Measurements from ENCODE around the gene OSBPL10. TPM values are rescaled to one million over a fixed set of nuclear protein-coding genes. Genes with fewer than 3 reads are reported as not detected.

OSBPL10 gene
- total and polyA plus RNA-seq, 5 donors from 2014 or later, result 0.14 to 1.8 (median 0.21) TPM; not detected in 2

DNA sequence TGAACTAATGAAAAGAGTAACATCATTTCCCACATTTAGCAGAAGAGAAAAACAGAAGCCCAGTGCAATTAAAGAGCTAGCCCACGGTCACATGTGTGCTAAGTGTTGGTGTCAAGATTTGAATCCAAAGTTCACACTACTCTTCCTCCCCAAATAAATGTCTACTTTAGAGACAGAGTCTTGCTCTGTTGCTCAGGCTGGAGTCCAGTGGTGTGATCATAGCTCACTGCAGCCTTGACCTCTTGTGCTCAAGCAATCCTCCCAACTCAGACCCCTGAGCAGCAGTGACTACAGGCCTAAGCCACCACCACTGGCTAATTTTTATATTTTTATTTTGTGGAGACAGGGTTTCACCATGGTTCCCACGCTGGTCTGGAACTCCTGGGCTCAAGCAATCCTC lies 4.8 kb downstream of the OSBPL10 start:
- H3K27me3 ChIP-seq (ENCODE audit: control insufficient read depth, insufficient read depth, low read length), result peaks cover 21% of the 10 kb centered on the region
- Mint-ChIP-seq H3K9me3 (no peaks in the 10 kb centered on the region), H3K27me3 (peaks cover 19% of the 10 kb centered on the region), H3K4me3 (no peak overlapping the region), H3K27ac (no peak overlapping the region), H3K4me1 (peaks cover 4 to 11% (median 7%) of the 10 kb centered on the region in 4 donors), H3K36me3 (no peaks in the 10 kb centered on the region)
- H3K36me3 ChIP-seq (ENCODE audit: control insufficient read depth, insufficient read depth, low read length), result no peaks in the 10 kb centered on the region
- H3K9me3 ChIP-seq (ENCODE audit: control insufficient read depth in 2 of 2, low read length in 2 of 2), result no peaks in the 10 kb centered on the region
- no peak for DNase-seq
- ATAC-seq (ENCODE audit: low read depth in 2 of 2), result no peak
- H3K4me3 ChIP-seq (ENCODE audit: low read depth, low read length), result no peak overlapping the region
- peaks cover 17% of the 10 kb centered on the region for H3K4me1 ChIP-seq (ENCODE audit: control insufficient read depth, insufficient read depth, low read length, poor library complexity, severe bottlenecking)
- H3K27ac ChIP-seq (ENCODE audit: insufficient read depth, low read length, poor library complexity, severe bottlenecking), result no peak overlapping the region

DNA sequence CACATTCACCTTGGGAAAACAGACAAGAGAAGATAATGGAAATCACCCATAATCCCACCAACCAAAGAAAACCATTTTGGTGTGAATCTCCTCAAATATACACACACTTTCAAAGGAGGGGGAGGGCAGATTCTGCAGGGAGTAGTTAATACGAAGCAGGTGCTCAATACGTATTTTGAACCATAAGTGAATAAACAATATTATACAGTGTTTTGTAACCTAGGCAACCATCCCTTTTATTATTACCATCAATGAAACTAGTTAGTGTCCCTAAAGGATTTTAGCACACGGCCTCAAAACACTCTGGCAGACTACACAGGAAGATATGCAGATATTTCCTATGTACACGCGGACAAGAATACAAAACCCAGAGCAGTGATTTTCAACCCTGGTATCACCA lies 6.1 kb downstream of the OSBPL10 start:
- DNase-seq (no peak), ATAC-seq (ENCODE audit: low read depth in 2 of 2) (no peak)
- Histone ChIP-seq H3K4me1 (ENCODE audit: control insufficient read depth, insufficient read depth, low read length, poor library complexity, severe bottlenecking) (peaks cover 4% of the 10 kb centered on the region), H3K36me3 (ENCODE audit: control insufficient read depth, insufficient read depth, low read length) (no peaks in the 10 kb centered on the region), H3K9me3 (ENCODE audit: control insufficient read depth in 2 of 2, low read length in 2 of 2) (no peaks in the 10 kb centered on the region), H3K27ac (ENCODE audit: insufficient read depth, low read length, poor library complexity, severe bottlenecking) (no peak overlapping the region), H3K27me3 (ENCODE audit: control insufficient read depth, insufficient read depth, low read length) (peaks cover 21% of the 10 kb centered on the region), H3K4me3 (ENCODE audit: low read depth, low read length) (no peak overlapping the region)
- H3K27ac Mint-ChIP-seq, result no peak overlapping the region
- no peak overlapping the region for H3K4me3 Mint-ChIP-seq
- H3K36me3 Mint-ChIP-seq, result no peaks in the 10 kb centered on the region
- peaks cover 20% of the 10 kb centered on the region for H3K27me3 Mint-ChIP-seq
- no peaks in the 10 kb centered on the region for H3K9me3 Mint-ChIP-seq
- H3K4me1 Mint-ChIP-seq, result peaks cover 4 to 11% (median 6%) of the 10 kb centered on the region in 4 donors

DNA sequence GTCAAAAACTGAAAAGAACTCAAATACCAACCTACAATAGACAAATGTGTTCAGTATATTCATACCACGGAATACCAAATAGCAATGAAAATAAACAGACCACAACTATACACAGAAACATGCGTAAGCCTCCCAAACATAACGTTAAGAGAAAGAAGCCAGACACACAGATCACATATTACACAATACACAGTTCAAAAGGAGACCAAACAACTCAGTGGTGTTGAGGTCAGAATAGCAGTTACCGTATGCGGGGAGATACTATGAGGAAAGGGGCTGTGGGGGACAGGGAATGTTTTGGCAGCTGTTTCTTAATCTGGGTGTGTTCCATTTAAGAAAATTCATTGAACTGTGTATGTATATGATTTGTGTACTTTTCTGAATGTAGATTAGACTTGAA lies 6.6 kb downstream of the OSBPL10 start:
- Mint-ChIP-seq H3K9me3 (no peaks in the 10 kb centered on the region), H3K4me1 (peaks cover 2 to 8% (median 4%) of the 10 kb centered on the region in 4 donors), H3K27ac (no peak overlapping the region), H3K27me3 (peaks cover 17% of the 10 kb centered on the region), H3K36me3 (no peaks in the 10 kb centered on the region), H3K4me3 (no peak overlapping the region)
- Histone ChIP-seq H3K9me3 (ENCODE audit: control insufficient read depth in 2 of 2, low read length in 2 of 2) (no peaks in the 10 kb centered on the region), H3K4me1 (ENCODE audit: control insufficient read depth, insufficient read depth, low read length, poor library complexity, severe bottlenecking) (no peaks in the 10 kb centered on the region), H3K36me3 (ENCODE audit: control insufficient read depth, insufficient read depth, low read length) (no peaks in the 10 kb centered on the region), H3K27me3 (ENCODE audit: control insufficient read depth, insufficient read depth, low read length) (peaks cover 19% of the 10 kb centered on the region), H3K4me3 (ENCODE audit: low read depth, low read length) (no peak overlapping the region), H3K27ac (ENCODE audit: insufficient read depth, low read length, poor library complexity, severe bottlenecking) (no peak overlapping the region)
- no peak for ATAC-seq (ENCODE audit: low read depth in 2 of 2)
- no peak for DNase-seq

DNA sequence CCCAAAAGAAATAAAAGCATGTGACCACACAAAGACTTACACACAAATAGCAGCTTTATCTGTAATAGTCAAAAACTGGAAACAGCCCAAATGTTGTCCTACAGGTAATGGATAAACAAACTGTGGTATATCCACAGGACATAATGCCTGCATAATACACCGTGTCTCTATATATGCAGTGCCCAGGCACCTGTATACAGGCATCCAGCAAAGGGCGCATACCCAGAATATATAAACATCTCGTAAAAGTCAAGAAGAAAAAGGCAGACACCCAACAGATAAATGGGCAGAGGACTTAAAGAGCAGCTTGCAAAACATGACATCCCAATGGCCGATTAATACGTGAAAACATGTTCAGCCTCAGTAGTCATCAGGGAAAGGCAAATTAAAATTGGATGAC lies 7.2 kb downstream of the OSBPL10 start:
- Mint-ChIP-seq H3K4me3 (no peak overlapping the region), H3K36me3 (no peaks in the 10 kb centered on the region)

DNA sequence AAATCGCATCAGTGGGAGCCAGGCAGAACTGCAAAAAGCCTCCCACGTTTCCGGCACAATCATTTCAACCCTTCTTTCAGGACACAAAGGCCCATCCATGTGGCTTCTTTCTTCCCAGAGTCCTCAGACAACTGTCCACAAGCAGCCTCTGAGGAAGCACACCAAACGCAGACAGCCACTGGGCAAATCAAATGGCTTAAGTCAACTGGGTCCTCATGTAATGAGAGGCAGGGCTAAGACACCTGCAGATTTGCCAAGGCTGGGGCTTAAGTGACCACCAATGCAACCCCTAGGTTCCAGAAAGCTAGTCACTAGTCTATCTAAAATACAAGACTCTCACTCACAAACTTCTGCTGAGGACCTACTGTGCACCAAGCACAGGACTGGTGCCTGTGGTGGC lies 8.0 kb downstream of the OSBPL10 start:
- peaks cover 10% of the 10 kb centered on the region for H3K27me3 Mint-ChIP-seq
- H3K27ac Mint-ChIP-seq, result no peak overlapping the region
- no peaks in the 10 kb centered on the region for H3K36me3 Mint-ChIP-seq
- H3K4me3 ChIP-seq (ENCODE audit: low read depth, low read length), result no peak overlapping the region
- H3K4me1 ChIP-seq (ENCODE audit: control insufficient read depth, insufficient read depth, low read length, poor library complexity, severe bottlenecking), result no peaks in the 10 kb centered on the region
- H3K36me3 ChIP-seq (ENCODE audit: control insufficient read depth, insufficient read depth, low read length), result no peaks in the 10 kb centered on the region
- peaks cover 0 to 4% (median 0%) of the 10 kb centered on the region in 4 donors for H3K4me1 Mint-ChIP-seq
- no peaks in the 10 kb centered on the region for H3K9me3 ChIP-seq (ENCODE audit: control insufficient read depth in 2 of 2, low read length in 2 of 2)
- DNase-seq (no peak), ATAC-seq (ENCODE audit: low read depth in 2 of 2) (no peak)
- H3K9me3 Mint-ChIP-seq, result no peaks in the 10 kb centered on the region
- no peak overlapping the region for H3K27ac ChIP-seq (ENCODE audit: insufficient read depth, low read length, poor library complexity, severe bottlenecking)
- H3K4me3 Mint-ChIP-seq, result no peak overlapping the region
- H3K27me3 ChIP-seq (ENCODE audit: control insufficient read depth, insufficient read depth, low read length), result peaks cover 5% of the 10 kb centered on the region

More for the DNA sequence above, 7.2 kb downstream of the OSBPL10 start:
- no peak overlapping the region for H3K27ac ChIP-seq (ENCODE audit: insufficient read depth, low read length, poor library complexity, severe bottlenecking)
- Mint-ChIP-seq H3K4me1 (peaks cover 0 to 4% (median under 1%) of the 10 kb centered on the region in 4 donors), H3K9me3 (no peaks in the 10 kb centered on the region), H3K27ac (no peak overlapping the region), H3K27me3 (peaks cover 11% of the 10 kb centered on the region)
- H3K4me3 ChIP-seq (ENCODE audit: low read depth, low read length), result no peak overlapping the region
- no peaks in the 10 kb centered on the region for H3K36me3 ChIP-seq (ENCODE audit: control insufficient read depth, insufficient read depth, low read length)
- no peaks in the 10 kb centered on the region for H3K9me3 ChIP-seq (ENCODE audit: control insufficient read depth in 2 of 2, low read length in 2 of 2)
- DNase-seq, result no peak
- no peak for ATAC-seq (ENCODE audit: low read depth in 2 of 2)
- H3K27me3 ChIP-seq (ENCODE audit: control insufficient read depth, insufficient read depth, low read length), result peaks cover 13% of the 10 kb centered on the region
- no peaks in the 10 kb centered on the region for H3K4me1 ChIP-seq (ENCODE audit: control insufficient read depth, insufficient read depth, low read length, poor library complexity, severe bottlenecking)

DNA sequence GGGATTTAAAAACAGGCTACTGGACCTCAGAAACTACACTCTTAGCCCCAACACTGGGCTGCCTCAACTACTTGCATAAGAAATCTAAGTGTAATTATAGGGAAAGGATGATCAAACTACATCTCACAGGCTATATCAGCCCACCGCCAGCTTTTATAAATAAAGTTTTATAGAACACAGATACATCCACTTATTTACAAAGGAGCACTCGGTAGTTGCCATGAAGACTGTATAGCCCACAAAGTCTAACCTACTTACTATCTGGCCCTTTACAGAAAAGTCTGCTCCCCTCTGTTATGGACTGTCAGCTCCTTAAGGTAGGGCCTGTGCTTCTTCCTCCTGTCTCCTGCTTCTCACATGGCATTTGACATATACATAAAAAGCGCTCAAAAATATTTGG lies 9.5 kb downstream of the OSBPL10 start:
- H3K4me1 Mint-ChIP-seq, result no peaks in the 10 kb centered on the region
- no peak overlapping the region for H3K4me3 ChIP-seq (ENCODE audit: low read depth, low read length)
- H3K4me1 ChIP-seq (ENCODE audit: control insufficient read depth, insufficient read depth, low read length, poor library complexity, severe bottlenecking), result no peaks in the 10 kb centered on the region
- H3K9me3 ChIP-seq (ENCODE audit: control insufficient read depth in 2 of 2, low read length in 2 of 2), result no peaks in the 10 kb centered on the region
- peaks cover 4% of the 10 kb centered on the region for H3K27me3 Mint-ChIP-seq
- no peak overlapping the region for H3K27ac Mint-ChIP-seq
- no peaks in the 10 kb centered on the region for H3K27me3 ChIP-seq (ENCODE audit: control insufficient read depth, insufficient read depth, low read length)
- no peaks in the 10 kb centered on the region for H3K36me3 ChIP-seq (ENCODE audit: control insufficient read depth, insufficient read depth, low read length)
- no peaks in the 10 kb centered on the region for H3K9me3 Mint-ChIP-seq
- no peak overlapping the region for H3K27ac ChIP-seq (ENCODE audit: insufficient read depth, low read length, poor library complexity, severe bottlenecking)
- no peak overlapping the region for H3K4me3 Mint-ChIP-seq
- H3K36me3 Mint-ChIP-seq, result no peaks in the 10 kb centered on the region
- DNase-seq, result no peak
- ATAC-seq (ENCODE audit: low read depth in 2 of 2), result no peak

DNA sequence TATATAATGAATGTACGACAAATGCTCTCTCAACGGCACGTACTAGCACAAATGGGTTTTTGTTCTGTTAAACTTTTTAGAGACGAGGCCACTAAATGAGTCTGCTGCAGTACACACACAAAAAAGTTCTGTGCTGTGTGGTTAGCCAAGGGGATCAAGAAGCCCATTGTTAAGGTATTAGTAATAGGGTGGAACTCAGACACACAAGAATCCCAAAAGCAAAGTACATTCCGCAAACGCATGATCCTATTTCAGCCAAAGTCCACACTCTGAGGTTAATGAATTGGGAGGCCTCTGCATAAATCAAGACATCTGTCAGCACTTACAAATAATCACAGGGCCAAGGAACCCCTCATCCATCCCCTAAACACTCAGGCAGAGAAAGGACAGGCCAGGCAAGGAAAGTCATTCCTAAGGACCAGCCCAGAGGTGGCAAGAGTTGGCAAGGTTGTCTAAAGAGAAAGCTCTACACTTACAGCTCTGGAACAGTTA lies 12.1 kb downstream of the OSBPL10 start:
- no peaks in the 10 kb centered on the region for H3K4me1 Mint-ChIP-seq
- H3K36me3 ChIP-seq (ENCODE audit: control insufficient read depth, insufficient read depth, low read length), result no peaks in the 10 kb centered on the region
- no peak overlapping the region for H3K4me3 Mint-ChIP-seq
- no peak overlapping the region for H3K27ac ChIP-seq (ENCODE audit: insufficient read depth, low read length, poor library complexity, severe bottlenecking)
- H3K27ac Mint-ChIP-seq, result no peak overlapping the region
- H3K4me1 ChIP-seq (ENCODE audit: control insufficient read depth, insufficient read depth, low read length, poor library complexity, severe bottlenecking), result no peaks in the 10 kb centered on the region
- no peaks in the 10 kb centered on the region for H3K27me3 ChIP-seq (ENCODE audit: control insufficient read depth, insufficient read depth, low read length)
- peaks cover 14% of the 10 kb centered on the region for H3K27me3 Mint-ChIP-seq
- no peaks in the 10 kb centered on the region for H3K36me3 Mint-ChIP-seq
- no peaks in the 10 kb centered on the region for H3K9me3 ChIP-seq (ENCODE audit: control insufficient read depth in 2 of 2, low read length in 2 of 2)
- ATAC-seq (ENCODE audit: low read depth in 2 of 2) (no peak), DNase-seq (no peak)
- H3K9me3 Mint-ChIP-seq, result no peaks in the 10 kb centered on the region
- H3K4me3 ChIP-seq (ENCODE audit: low read depth, low read length), result no peak overlapping the region

DNA sequence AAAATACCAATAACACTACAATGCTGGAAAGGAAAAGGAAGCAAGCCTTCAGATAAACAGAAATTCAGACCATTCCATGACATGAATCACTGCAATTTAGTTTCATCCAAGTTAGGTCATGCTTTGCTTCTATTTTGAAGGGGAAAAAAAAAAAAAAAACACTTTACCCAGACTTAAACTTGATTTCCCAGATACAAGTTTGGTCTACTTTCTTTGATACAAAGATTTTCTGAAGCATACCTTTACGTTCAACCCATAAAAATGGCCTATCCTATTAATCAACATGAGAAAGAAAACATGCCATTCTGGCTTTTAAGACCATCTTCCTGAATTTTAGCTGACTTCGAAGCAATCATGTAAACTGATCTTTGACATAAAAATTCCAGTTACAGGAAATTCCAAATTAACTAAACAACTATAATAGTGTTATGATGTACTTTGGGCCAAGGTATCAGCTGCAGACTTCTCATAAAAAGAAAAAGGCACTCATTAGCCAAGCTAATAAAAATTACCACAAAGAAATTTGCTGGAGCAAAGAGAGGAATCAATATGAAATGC lies 12.6 kb downstream of the OSBPL10 start:
- no peaks in the 10 kb centered on the region for H3K4me1 ChIP-seq (ENCODE audit: control insufficient read depth, insufficient read depth, low read length, poor library complexity, severe bottlenecking)
- Mint-ChIP-seq H3K36me3 (no peaks in the 10 kb centered on the region), H3K4me1 (no peaks in the 10 kb centered on the region), H3K4me3 (no peak overlapping the region), H3K27me3 (peaks cover 19% of the 10 kb centered on the region), H3K27ac (no peak overlapping the region), H3K9me3 (peaks cover 0 to 5% (median 0%) of the 10 kb centered on the region in 7 donors)
- no peaks in the 10 kb centered on the region for H3K36me3 ChIP-seq (ENCODE audit: control insufficient read depth, insufficient read depth, low read length)
- H3K9me3 ChIP-seq (ENCODE audit: control insufficient read depth in 2 of 2, low read length in 2 of 2), result no peaks in the 10 kb centered on the region
- no peak overlapping the region for H3K27ac ChIP-seq (ENCODE audit: insufficient read depth, low read length, poor library complexity, severe bottlenecking)
- no peak for ATAC-seq (ENCODE audit: low read depth in 2 of 2)
- no peaks in the 10 kb centered on the region for H3K27me3 ChIP-seq (ENCODE audit: control insufficient read depth, insufficient read depth, low read length)
- H3K4me3 ChIP-seq (ENCODE audit: low read depth, low read length), result no peak overlapping the region
- no peak for DNase-seq

All from CD4-positive, CD25-positive, alpha-beta regulatory T cell (primary cell).